Stimulated activated CD8-positive, alpha-beta memory T cell treated with anti-CD3 and anti-CD28 coated beads, Interleukin-7, amount 100 ng/mL, for 24 hours (primary cell): ENCODE results near the gene GJA5.

Experiments used
- DNase-seq: peaks from one replicate; pipeline ENCODE4 v3.0.0-alpha.2; 2020; ENCODE audit warnings: low read depth

The GJA5 gene

GRCh38 chr1:147729315-147729714, 31.1 kb downstream of the GJA5 start:
- DNase-seq, result no peak

GRCh38 chr1:147726168-147726567, 34.2 kb downstream of the GJA5 start:
- no peak for DNase-seq

GRCh38 chr1:147725685-147726084, 34.7 kb downstream of the GJA5 start:
- DNase-seq, result no peak

- DNase-seq, result no peak
These were observed 36.6 kb downstream of the GJA5 start for GRCh38 chr1:147723691-147724323.

- no peak for DNase-seq
These were observed 38.3 kb downstream of the GJA5 start for GRCh38 chr1:147722124-147722523.

- no peak for DNase-seq
These were observed 38.7 kb downstream of the GJA5 start for GRCh38 chr1:147721716-147722115.

GRCh38 chr1:147720557-147720956, 39.8 kb downstream of the GJA5 start:
- no peak for DNase-seq

GRCh38 chr1:147719711-147720225, 40.6 kb downstream of the GJA5 start:
- no peak for DNase-seq

GRCh38 chr1:147719029-147719698, 41.2 kb downstream of the GJA5 start:
- DNase-seq, result no peak

GRCh38 chr1:147717706-147718097, 42.7 kb downstream of the GJA5 start:
- no peak for DNase-seq

- no peak for DNase-seq
These were observed 43.2 kb downstream of the GJA5 start for GRCh38 chr1:147717051-147717705.

GRCh38 chr1:147712605-147713004, 47.8 kb downstream of the GJA5 start:
- no peak for DNase-seq
